ENCODE results near the gene GNPDA1.

The GNPDA1 gene

DNA sequence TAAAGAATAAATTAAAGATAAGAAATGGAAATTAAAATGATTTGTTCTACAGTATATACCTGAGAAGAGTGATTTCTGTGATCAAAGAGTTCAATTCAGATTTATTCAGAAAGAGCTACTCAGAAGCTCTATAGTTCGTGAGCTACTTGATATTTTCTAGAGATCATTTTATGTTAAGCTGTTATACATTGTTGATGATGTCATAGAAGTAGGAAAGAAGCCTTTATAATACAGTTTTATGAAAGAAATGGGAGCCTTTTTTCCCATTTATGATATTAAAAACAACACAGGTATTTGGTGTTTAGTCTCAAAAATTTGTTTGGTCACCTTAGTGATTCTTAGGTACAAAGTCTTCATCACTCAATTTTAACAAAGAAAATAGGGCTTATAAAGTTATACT is 23.1 kb downstream of the GNPDA1 start:
- Histone ChIP-seq H3K4me3 (replicated peaks; ENCODE audit: insufficient read depth, low read length) (no peak overlapping the region), H3K27me3 (ENCODE audit: insufficient read depth, poor library complexity, severe bottlenecking) (no peaks in the 10 kb centered on the region)
- TF ChIP-seq REST (IDR thresholded peaks at IDR 0.05; ENCODE audit: insufficient replicate concordance, low read depth) = no peak
- no peak for TF ChIP-seq GABPA (IDR thresholded peaks at IDR 0.05; ENCODE audit: low read depth)
- no peak for TF ChIP-seq SPI1 (IDR thresholded peaks at IDR 0.05; ENCODE audit: borderline replicate concordance, low read depth)

GRCh38 chr5:141986072-141986471 is 26.8 kb downstream of the GNPDA1 start:
- DNase-seq (ENCODE audit: low read depth in 1 of 2, low spot score in 1 of 2) = no peak
- Histone ChIP-seq H3K4me3 (replicated peaks; ENCODE audit: insufficient read depth, low read length) (no peak overlapping the region), H3K27ac (replicated peaks) (no peak overlapping the region), H3K27me3 (ENCODE audit: insufficient read depth, poor library complexity, severe bottlenecking) (no peaks in the 10 kb centered on the region)
- TF ChIP-seq CTCF (IDR thresholded peaks at IDR 0.05; ENCODE audit: insufficient read depth, low read length) (no peak), GABPA (IDR thresholded peaks at IDR 0.05; ENCODE audit: low read depth) (no peak)

More for the DNA sequence above, 23.1 kb downstream of the GNPDA1 start:
- no peak for DNase-seq (ENCODE audit: low read depth in 1 of 2, low spot score in 1 of 2)
- no peak overlapping the region for H3K27ac ChIP-seq (replicated peaks)

DNA sequence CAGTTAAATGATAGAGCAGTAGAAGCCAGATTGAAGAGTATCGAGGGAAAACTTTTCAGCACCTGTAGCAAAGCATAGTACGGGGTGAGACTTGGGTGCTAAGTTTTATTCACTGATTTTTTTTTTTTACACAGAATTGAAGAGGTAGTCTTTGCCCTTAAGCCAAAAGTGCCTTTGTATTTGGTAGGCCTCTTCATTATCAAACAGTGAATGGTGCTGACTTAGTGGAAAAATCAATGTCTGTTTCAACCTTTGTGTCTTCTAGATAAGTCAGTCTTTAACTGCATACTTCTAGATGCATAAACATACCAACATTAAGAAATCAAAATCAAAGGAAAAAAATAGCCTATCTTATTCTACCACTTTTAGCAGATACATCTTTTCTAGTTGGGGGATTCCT is 30.2 kb downstream of the GNPDA1 start:
- H3K4me3 ChIP-seq (replicated peaks; ENCODE audit: insufficient read depth, low read length) = no peak overlapping the region
- TF ChIP-seq GABPA (IDR thresholded peaks at IDR 0.05; ENCODE audit: low read depth) (no peak), POLR2AphosphoS5 (IDR thresholded peaks at IDR 0.05; ENCODE audit: low read depth) (no peak), SPI1 (IDR thresholded peaks at IDR 0.05; ENCODE audit: borderline replicate concordance, low read depth) (no peak), CTCF (IDR thresholded peaks at IDR 0.05; ENCODE audit: insufficient read depth, low read length) (no peak), REST (IDR thresholded peaks at IDR 0.05; ENCODE audit: insufficient replicate concordance, low read depth) (no peak)

GRCh38 chr5:141978389-141978788 is 34.4 kb downstream of the GNPDA1 start:
- no peak for TF ChIP-seq GABPA (IDR thresholded peaks at IDR 0.05; ENCODE audit: low read depth)
- TF ChIP-seq CTCF (IDR thresholded peaks at IDR 0.05; ENCODE audit: insufficient read depth, low read length) = no peak
- TF ChIP-seq REST (IDR thresholded peaks at IDR 0.05; ENCODE audit: insufficient replicate concordance, low read depth) = no peak
- no peak for TF ChIP-seq POLR2AphosphoS5 (IDR thresholded peaks at IDR 0.05; ENCODE audit: low read depth)
- TF ChIP-seq SPI1 (IDR thresholded peaks at IDR 0.05; ENCODE audit: borderline replicate concordance, low read depth) = no peak
- no peak for DNase-seq (ENCODE audit: low read depth in 1 of 2, low spot score in 1 of 2)
- Histone ChIP-seq H3K27me3 (ENCODE audit: insufficient read depth, poor library complexity, severe bottlenecking) (no peaks in the 10 kb centered on the region), H3K4me3 (replicated peaks; ENCODE audit: insufficient read depth, low read length) (no peak overlapping the region), H3K27ac (replicated peaks) (no peak overlapping the region)

More for the DNA sequence above, 30.2 kb downstream of the GNPDA1 start:
- no peak for DNase-seq (ENCODE audit: low read depth in 1 of 2, low spot score in 1 of 2)
- no peaks in the 10 kb centered on the region for H3K27me3 ChIP-seq (ENCODE audit: insufficient read depth, poor library complexity, severe bottlenecking)
- no peak overlapping the region for H3K27ac ChIP-seq (replicated peaks)
